Naive thymus-derived CD8-positive, alpha-beta T cell (primary cell): ENCODE results near the gene GREB1. TPM values are rescaled to one million over a fixed set of nuclear protein-coding genes. Genes with fewer than 3 reads are reported as not detected.

Source experiments
- ATAC-seq, 2 donors: fragments of 150-1000 bp; cut with Tn5 transposase in 1 of 2; sonication (Bioruptor Pico), chemical (Tn5 transposase) in 1 of 2; 1 replicate in 1 of 2; 2 replicates in 1 of 2; pipeline ENCODE4 v1.10.0; 2021; ENCODE audit warnings: mild to moderate bottlenecking in 2 of 2, moderate library complexity in 2 of 2
- POLR2A ChIA-PET: fragments of 350-600 bp; sonication (Branson Sonifier 250); formaldehyde crosslinking; loops from one replicate; lab custom pipeline; 2021; ENCODE audit warnings: antibody characterized with exemption; lab: Charles Lee
- DNase-seq, 10 donors: peaks; one replicate each; pipeline versions ENCODE4 v3.0.0 to v3.0.0-alpha.2; 2020 to 2022
- H3K27ac Mint-ChIP-seq, 10 donors: one replicate each; pipeline ENCODE4 v1.8.0; 2020 to 2022; ENCODE audit warnings: mild to moderate bottlenecking in 10 of 10, mixed read lengths in 10 of 10, moderate library complexity in 4 of 10, inconsistent platforms in 1 of 10
- H3K27me3 Mint-ChIP-seq, 5 donors: one replicate each; pipeline ENCODE4 v1.8.0; 2021 to 2022; ENCODE audit warnings: mixed read lengths in 5 of 5
- H3K36me3 Mint-ChIP-seq, 3 donors: one replicate each; pipeline ENCODE4 v1.8.0; 2020 to 2022; ENCODE audit warnings: mixed read lengths in 3 of 3, mild to moderate bottlenecking in 2 of 3, inconsistent platforms in 1 of 3
- H3K4me1 Mint-ChIP-seq, 4 donors: one replicate each; pipeline ENCODE4 v1.8.0; 2021 to 2022; ENCODE audit warnings: mixed read lengths in 4 of 4
- H3K4me3 Mint-ChIP-seq, 10 donors: one replicate each; pipeline ENCODE4 v1.8.0; 2020 to 2022; ENCODE audit warnings: mild to moderate bottlenecking in 10 of 10, mixed read lengths in 10 of 10, moderate library complexity in 6 of 10, inconsistent platforms in 1 of 10
- H3K9me3 Mint-ChIP-seq, 9 donors: one replicate each; pipeline ENCODE4 v1.8.0; 2020 to 2022; ENCODE audit warnings: mixed read lengths in 9 of 9, mild to moderate bottlenecking in 3 of 9, inconsistent platforms in 1 of 9, moderate library complexity in 1 of 9
- polyA plus RNA-seq, 3 donors: library from polyadenylated mRNA; unstranded; fragments of 300-500 nt; fragmentation: Illumina TruSeq; gene quantifications; one replicate each; pipeline ENCODE4 v1.2.3, GENCODE V29; 2021
- total RNA-seq, 8 experiments: library from RNA in 2 of 8; stranded (reverse) in 2 of 8; gene quantifications; one replicate each; pipeline ENCODE4 v1.2.3 and lab custom pipeline; 2021 to 2026

Gene GREB1
- total and polyA plus RNA-seq, 5 experiments from 2014 or later: 0.05 to 1.1 (median 0.41) TPM

DNA sequence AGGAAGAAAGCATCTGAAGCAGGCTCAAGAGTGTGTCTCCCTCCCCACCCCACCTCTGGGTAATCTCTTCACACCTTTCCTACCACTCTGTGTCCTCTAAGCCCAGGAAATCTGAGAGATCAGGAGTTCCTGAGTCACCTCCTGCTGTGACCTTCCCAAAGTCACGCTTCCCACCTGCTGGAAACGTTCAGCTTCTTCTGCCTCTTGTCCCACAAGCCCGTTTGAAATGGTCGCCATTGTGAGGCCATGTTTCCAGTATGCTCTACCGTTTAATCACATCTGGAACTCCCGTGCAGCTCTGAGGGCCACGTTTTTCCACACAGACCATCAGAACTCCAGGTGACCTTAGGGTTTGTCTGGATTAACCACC lies 25.9 kb downstream of the GREB1 start:
- DNase-seq (no peak), ATAC-seq (no peak)
- no peaks in the 10 kb centered on the region for H3K36me3 Mint-ChIP-seq
- H3K4me3 Mint-ChIP-seq: no peak overlapping the region
- peak overlapping the region in 1 of 10 donors; percentile 19 for H3K27ac Mint-ChIP-seq
- peaks cover 11 to 55% (median 18%) of the 10 kb centered on the region in 5 donors for H3K27me3 Mint-ChIP-seq
- H3K4me1 Mint-ChIP-seq: no peaks in the 10 kb centered on the region
- POLR2A ChIA-PET: no interaction called here
- H3K9me3 Mint-ChIP-seq: no peaks in the 10 kb centered on the region

DNA sequence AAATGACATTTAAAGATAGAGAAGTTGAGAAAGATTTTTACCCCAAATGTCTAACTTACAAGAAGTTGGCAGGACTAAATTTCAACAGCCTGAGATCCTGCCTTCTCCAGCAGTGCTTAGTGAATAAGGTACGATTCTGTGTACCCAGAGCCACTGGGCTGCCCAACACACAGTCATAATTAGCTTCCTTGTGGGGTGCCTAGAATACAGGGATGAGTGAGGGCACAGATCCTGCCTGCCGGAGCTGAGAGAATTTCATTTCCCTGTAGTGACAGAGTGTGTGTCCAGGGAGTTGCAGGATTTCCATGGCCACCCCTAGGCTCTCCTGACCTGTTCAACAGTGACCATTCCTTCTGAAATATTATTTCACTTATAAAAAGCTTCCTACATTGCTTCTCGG lies 27.0 kb downstream of the GREB1 start:
- ATAC-seq (no peak), DNase-seq (no peak)
- POLR2A ChIA-PET: no interaction called here
- peak overlapping the region in 1 of 10 donors; percentile 31 for H3K27ac Mint-ChIP-seq
- no peak overlapping the region for H3K4me3 Mint-ChIP-seq
- no peaks in the 10 kb centered on the region for H3K36me3 Mint-ChIP-seq
- peaks cover 6 to 44% (median 14%) of the 10 kb centered on the region in 5 donors for H3K27me3 Mint-ChIP-seq
- no peaks in the 10 kb centered on the region for H3K4me1 Mint-ChIP-seq
- H3K9me3 Mint-ChIP-seq: no peaks in the 10 kb centered on the region

- no peak overlapping the region for H3K27ac Mint-ChIP-seq
- no peak for ATAC-seq
- H3K4me1 Mint-ChIP-seq: no peaks in the 10 kb centered on the region
- H3K36me3 Mint-ChIP-seq: no peaks in the 10 kb centered on the region
- POLR2A ChIA-PET: no interaction called here
- peaks cover 6 to 32% (median 13%) of the 10 kb centered on the region in 5 donors for H3K27me3 Mint-ChIP-seq
- DNase-seq: no peak
- no peaks in the 10 kb centered on the region for H3K9me3 Mint-ChIP-seq
- H3K4me3 Mint-ChIP-seq: no peak overlapping the region
These were observed 28.2 kb downstream of the GREB1 start for GRCh38 chr2:11562011-11562410.

DNA sequence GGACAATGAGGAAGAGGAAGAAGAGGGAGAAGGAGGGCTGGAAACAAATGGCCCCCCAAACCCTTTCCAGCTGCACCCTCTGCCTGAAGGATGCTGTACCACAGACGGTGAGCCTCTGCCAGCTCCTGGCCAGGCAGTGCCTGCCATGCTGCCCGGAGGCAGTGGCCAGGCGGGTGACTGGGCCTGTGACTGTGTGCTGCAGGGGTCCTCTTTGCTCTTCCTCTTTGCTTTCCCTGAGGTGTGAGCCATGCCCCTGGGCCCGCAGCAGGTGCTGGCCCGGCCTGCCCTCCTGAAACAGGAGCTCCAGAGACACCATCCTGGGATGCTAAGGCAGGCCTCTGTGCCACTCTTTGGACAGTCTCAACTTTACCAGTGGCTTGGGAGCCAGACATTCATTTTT lies 28.6 kb downstream of the GREB1 start:
- Mint-ChIP-seq H3K9me3 (no peaks in the 10 kb centered on the region), H3K27me3 (peaks cover 3 to 28% (median 13%) of the 10 kb centered on the region in 5 donors), H3K4me1 (no peaks in the 10 kb centered on the region), H3K4me3 (no peak overlapping the region), H3K27ac (no peak overlapping the region), H3K36me3 (no peaks in the 10 kb centered on the region)
- ATAC-seq: no peak
- DNase-seq: peak in 1 of 10 donors; percentile 30
- POLR2A ChIA-PET: no interaction called here

DNA sequence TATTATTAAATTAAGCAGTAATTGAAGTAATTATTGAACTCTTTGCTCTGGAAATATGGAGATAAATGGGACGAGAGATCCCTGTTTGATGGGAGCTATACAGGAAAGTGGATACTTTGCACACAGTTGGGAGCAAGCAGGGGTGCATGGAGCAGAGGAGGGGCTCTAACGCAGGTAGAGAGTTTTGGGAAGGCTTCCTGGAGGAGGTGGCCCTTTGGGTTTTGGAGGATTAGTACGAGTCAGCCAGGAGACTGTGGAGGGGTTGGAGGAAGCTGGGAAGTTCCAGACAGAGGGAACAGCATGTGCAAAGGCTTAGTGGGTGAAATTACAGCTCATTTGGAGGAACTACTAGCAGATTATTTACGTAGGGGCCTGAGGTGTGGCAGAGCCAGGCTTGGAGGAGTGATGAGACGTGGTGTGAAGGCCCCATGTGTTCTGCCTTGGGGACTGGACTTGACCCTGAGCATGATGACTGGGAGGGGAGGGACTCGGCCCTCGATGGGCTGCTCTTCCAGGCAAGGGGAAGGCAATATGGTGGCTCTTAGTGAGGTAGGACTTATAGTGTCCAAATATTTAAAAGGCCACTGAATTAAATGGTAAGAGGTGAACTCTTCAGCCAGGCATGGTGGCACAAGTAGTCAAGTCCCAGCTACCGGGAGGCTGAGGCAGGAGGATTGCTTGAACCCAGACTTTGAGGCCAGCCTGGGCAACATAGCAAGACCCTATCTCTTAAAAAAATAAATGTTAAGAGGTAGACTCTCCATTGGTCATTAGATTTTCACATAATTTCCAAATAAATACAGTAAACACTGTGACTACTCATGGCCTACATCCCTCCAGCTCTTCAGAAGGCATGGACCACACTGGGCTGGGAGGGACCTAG lies 30.2 kb downstream of the GREB1 start:
- Mint-ChIP-seq H3K36me3 (no peaks in the 10 kb centered on the region), H3K27ac (no peak overlapping the region), H3K27me3 (peaks cover 0 to 18% (median 9%) of the 10 kb centered on the region in 5 donors), H3K4me3 (no peak overlapping the region), H3K4me1 (no peaks in the 10 kb centered on the region), H3K9me3 (no peaks in the 10 kb centered on the region)
- DNase-seq (peak in 1 of 10 donors; percentile 57), ATAC-seq (no peak)
- POLR2A ChIA-PET: no interaction called here

DNA sequence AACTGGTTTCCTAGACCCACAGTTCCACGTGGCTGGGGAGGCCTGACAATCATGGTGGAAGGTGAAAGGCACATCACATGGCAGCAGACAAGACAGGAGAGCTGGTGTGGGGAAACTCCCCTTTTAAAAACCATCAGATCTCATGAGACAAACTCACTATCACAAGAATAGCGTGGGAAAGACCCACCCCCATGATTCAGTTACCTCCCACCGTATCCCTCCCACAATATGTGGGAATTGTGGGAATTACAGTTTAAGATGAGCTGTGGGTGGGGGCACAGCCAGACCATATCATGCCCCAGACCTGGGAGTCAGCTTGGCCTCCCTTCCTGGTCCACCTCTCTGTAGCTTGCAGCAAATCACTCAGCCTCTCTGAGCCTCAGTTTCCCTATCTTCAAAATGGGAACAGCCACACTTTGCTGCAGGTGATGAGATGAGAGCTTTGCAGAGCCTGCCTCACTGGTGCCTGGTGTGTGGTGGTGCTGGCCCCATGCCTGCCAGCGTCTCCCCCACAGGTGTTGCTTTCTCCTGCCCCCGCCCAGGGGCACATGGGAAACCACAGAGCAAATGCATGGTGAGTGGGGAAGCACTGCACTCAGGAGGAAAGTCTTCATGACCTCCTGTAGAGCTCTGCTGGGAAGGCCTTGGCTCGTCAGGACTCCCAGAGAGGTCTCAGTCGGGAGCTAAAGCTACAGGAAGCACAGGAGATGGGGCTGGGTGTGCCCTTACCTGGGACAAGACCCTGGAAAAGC lies 31.1 kb downstream of the GREB1 start:
- H3K4me1 Mint-ChIP-seq: no peaks in the 10 kb centered on the region
- H3K36me3 Mint-ChIP-seq: no peaks in the 10 kb centered on the region
- H3K4me3 Mint-ChIP-seq: no peak overlapping the region
- DNase-seq: no peak
- no peak for ATAC-seq
- POLR2A ChIA-PET: no interaction called here
- no peak overlapping the region for H3K27ac Mint-ChIP-seq
- no peaks in the 10 kb centered on the region for H3K9me3 Mint-ChIP-seq
- H3K27me3 Mint-ChIP-seq: peaks cover 0 to 9% (median 5%) of the 10 kb centered on the region in 5 donors

- peaks cover 0 to 3% (median 1%) of the 10 kb centered on the region in 5 donors for H3K27me3 Mint-ChIP-seq
- no peak overlapping the region for H3K27ac Mint-ChIP-seq
- H3K9me3 Mint-ChIP-seq: no peaks in the 10 kb centered on the region
- POLR2A ChIA-PET: no interaction called here
- DNase-seq (no peak), ATAC-seq (no peak)
- H3K36me3 Mint-ChIP-seq: no peaks in the 10 kb centered on the region
- H3K4me3 Mint-ChIP-seq: no peak overlapping the region
- no peaks in the 10 kb centered on the region for H3K4me1 Mint-ChIP-seq
These were observed 32.5 kb downstream of the GREB1 start for GRCh38 chr2:11566383-11566782.

DNA sequence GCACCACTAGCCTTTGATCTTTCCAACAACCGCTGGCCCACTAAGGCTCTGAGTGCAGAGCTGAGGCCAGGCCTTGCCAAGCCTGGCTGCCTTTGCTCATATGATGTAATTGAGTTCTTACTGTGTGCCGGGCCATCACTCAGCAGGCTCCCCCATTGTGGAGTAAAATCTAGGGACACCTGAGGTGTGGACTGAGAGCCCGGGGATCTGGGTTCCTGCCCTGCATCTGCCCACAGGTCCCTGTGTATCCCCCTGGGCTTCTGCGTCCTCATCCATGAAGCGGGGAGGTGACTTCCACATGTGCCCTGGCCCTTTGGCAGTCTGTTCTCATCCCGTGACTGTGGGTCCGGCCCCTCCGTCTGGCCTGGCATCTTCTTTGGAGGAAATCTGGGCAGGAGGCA lies 33.8 kb downstream of the GREB1 start:
- Mint-ChIP-seq H3K27ac (no peak overlapping the region), H3K27me3 (peaks cover 0 to 3% (median 1%) of the 10 kb centered on the region in 5 donors), H3K4me3 (no peak overlapping the region), H3K9me3 (no peaks in the 10 kb centered on the region), H3K4me1 (no peaks in the 10 kb centered on the region), H3K36me3 (no peaks in the 10 kb centered on the region)
- ATAC-seq (no peak), DNase-seq (no peak)
- POLR2A ChIA-PET: no interaction called here

- H3K4me3 Mint-ChIP-seq: no peak overlapping the region
- ATAC-seq: no peak
- DNase-seq: no peak
- peaks cover 0 to 3% (median 1%) of the 10 kb centered on the region in 5 donors for H3K27me3 Mint-ChIP-seq
- POLR2A ChIA-PET: no interaction called here
- no peaks in the 10 kb centered on the region for H3K36me3 Mint-ChIP-seq
- no peak overlapping the region for H3K27ac Mint-ChIP-seq
- H3K4me1 Mint-ChIP-seq: no peaks in the 10 kb centered on the region
- no peaks in the 10 kb centered on the region for H3K9me3 Mint-ChIP-seq
These were observed 34.6 kb downstream of the GREB1 start for GRCh38 chr2:11568436-11568835.

GRCh38 chr2:11569636-11570035 lies 35.8 kb downstream of the GREB1 start:
- H3K27me3 Mint-ChIP-seq: peaks cover 0 to 3% (median 1%) of the 10 kb centered on the region in 5 donors
- no peak overlapping the region for H3K27ac Mint-ChIP-seq
- no peak for ATAC-seq
- no peak for DNase-seq
- POLR2A ChIA-PET: no interaction called here
- H3K36me3 Mint-ChIP-seq: no peaks in the 10 kb centered on the region
- no peaks in the 10 kb centered on the region for H3K9me3 Mint-ChIP-seq
- H3K4me3 Mint-ChIP-seq: no peak overlapping the region
- no peaks in the 10 kb centered on the region for H3K4me1 Mint-ChIP-seq

DNA sequence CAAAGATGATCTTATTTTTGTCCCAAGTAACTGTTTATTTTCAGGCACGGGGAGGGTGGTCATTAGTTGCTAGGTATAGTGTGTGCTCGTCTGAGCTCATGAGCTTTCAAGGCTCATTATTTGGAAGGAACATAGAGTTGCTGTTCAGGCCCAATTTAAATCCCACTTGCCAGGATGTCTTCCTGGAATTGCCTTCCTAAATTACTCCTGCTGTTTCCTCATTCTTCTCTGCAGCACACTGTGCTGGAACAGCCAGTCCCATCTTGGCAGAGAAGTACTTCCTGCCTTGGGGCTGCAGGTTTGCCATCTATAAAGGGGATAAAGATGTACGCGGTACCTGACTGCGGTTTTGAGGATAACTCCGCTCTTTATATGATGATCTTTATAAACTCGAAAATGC lies 37.3 kb downstream of the GREB1 start:
- Mint-ChIP-seq H3K9me3 (no peaks in the 10 kb centered on the region), H3K4me3 (no peak overlapping the region), H3K27me3 (peaks cover 0 to 3% (median 1%) of the 10 kb centered on the region in 5 donors), H3K27ac (no peak overlapping the region), H3K36me3 (no peaks in the 10 kb centered on the region), H3K4me1 (no peaks in the 10 kb centered on the region)
- ATAC-seq: no peak
- POLR2A ChIA-PET: no interaction called here
- DNase-seq: no peak

GRCh38 chr2:11572996-11573395 lies 39.2 kb downstream of the GREB1 start:
- ATAC-seq (no peak), DNase-seq (no peak)
- no peaks in the 10 kb centered on the region for H3K9me3 Mint-ChIP-seq
- no peak overlapping the region for H3K4me3 Mint-ChIP-seq
- peaks cover 0 to 3% (median 1%) of the 10 kb centered on the region in 5 donors for H3K27me3 Mint-ChIP-seq
- no peaks in the 10 kb centered on the region for H3K4me1 Mint-ChIP-seq
- POLR2A ChIA-PET: no interaction called here
- H3K36me3 Mint-ChIP-seq: no peaks in the 10 kb centered on the region
- no peak overlapping the region for H3K27ac Mint-ChIP-seq

GRCh38 chr2:11573418-11574175 lies 39.8 kb downstream of the GREB1 start:
- DNase-seq: peak in 1 of 10 donors; percentile 10
- no peaks in the 10 kb centered on the region for H3K36me3 Mint-ChIP-seq
- ATAC-seq: no peak
- POLR2A ChIA-PET: no interaction called here
- H3K4me1 Mint-ChIP-seq: no peaks in the 10 kb centered on the region
- no peaks in the 10 kb centered on the region for H3K9me3 Mint-ChIP-seq
- peaks cover 0 to 3% (median 1%) of the 10 kb centered on the region in 5 donors for H3K27me3 Mint-ChIP-seq
- no peak overlapping the region for H3K4me3 Mint-ChIP-seq
- no peak overlapping the region for H3K27ac Mint-ChIP-seq
